Measurements from ENCODE around the gene IFIT2.

GRCh38 chr10:89332123-89332633 lies 30.3 kb downstream of the IFIT2 start:
- TF ChIP-seq CTCF (conservative IDR thresholded peaks at IDR 0.05; ENCODE audit: low read depth in 2 of 2) (no peak), CREB1 (CRISPR knock-in tag; IDR thresholded peaks at IDR 0.05; ENCODE audit: low read depth) (no peak), JUNB (IDR thresholded peaks at IDR 0.05; ENCODE audit: unreplicated experiment) (no peak), REST (IDR thresholded peaks at IDR 0.05; ENCODE audit: unreplicated experiment) (no peak), EZH2phosphoT487 (IDR thresholded peaks at IDR 0.05; ENCODE audit: unreplicated experiment) (no peak), EZH2 (IDR thresholded peaks at IDR 0.05; ENCODE audit: low read depth, unreplicated experiment) (no peak), POLR2AphosphoS5 (IDR thresholded peaks at IDR 0.05; ENCODE audit: low read depth) (no peak), ZNF462 (CRISPR knock-in tag; IDR thresholded peaks at IDR 0.05) (no peak)

All from GM23338 (cell line).